Measurements from ENCODE around the gene PRR19.
"Not testable (repeated sequence)": the region's sequence is repeated elsewhere in the genome, so short reads cannot be mapped to it uniquely, and the experiment has no call there.

Gene PRR19

GRCh38 chr19:42261763-42262162 is 40.2 kb upstream of the PRR19 start:
- H3K9me3 ChIP-seq (ENCODE audit: control insufficient read depth, insufficient read depth, low read length), result no peaks in the 10 kb centered on the region
- H3K9me2 ChIP-seq (replicated peaks; ENCODE audit: control insufficient read depth, low read length), result no peaks in the 10 kb centered on the region
- no peaks in the 10 kb centered on the region for H3K36me3 ChIP-seq (ENCODE audit: control insufficient read depth, low read length)
- no peak overlapping the region for H3K27ac ChIP-seq (ENCODE audit: low read depth, low read length)
- H3F3A ChIP-seq (ENCODE audit: control insufficient read depth, insufficient read depth), result no peaks in the 10 kb centered on the region
- H3K79me2 ChIP-seq (ENCODE audit: control insufficient read depth, low read length), result no peaks in the 10 kb centered on the region
- TF ChIP-seq EZH2phosphoT487 (IDR thresholded peaks at IDR 0.05; ENCODE audit: borderline replicate concordance, low read length) (no peak), CTCF (IDR thresholded peaks at IDR 0.05; ENCODE audit: low read depth, low read length, poor library complexity, severe bottlenecking) (no peak)
- peaks cover 7% of the 10 kb centered on the region; the same call in 1 of the 2 replicates for H3K27me3 ChIP-seq (ENCODE audit: control insufficient read depth, low read length)
- no peak overlapping the region for H3K4me3 ChIP-seq (ENCODE audit: low read length)
- H3K4me1 ChIP-seq (ENCODE audit: control insufficient read depth, low read length), result no peaks in the 10 kb centered on the region
- no peak overlapping the region for H3K4me2 ChIP-seq (ENCODE audit: low read length)
- no peaks in the 10 kb centered on the region for H4K20me1 ChIP-seq (ENCODE audit: control insufficient read depth, insufficient read depth, low read depth, low read length)

DNA sequence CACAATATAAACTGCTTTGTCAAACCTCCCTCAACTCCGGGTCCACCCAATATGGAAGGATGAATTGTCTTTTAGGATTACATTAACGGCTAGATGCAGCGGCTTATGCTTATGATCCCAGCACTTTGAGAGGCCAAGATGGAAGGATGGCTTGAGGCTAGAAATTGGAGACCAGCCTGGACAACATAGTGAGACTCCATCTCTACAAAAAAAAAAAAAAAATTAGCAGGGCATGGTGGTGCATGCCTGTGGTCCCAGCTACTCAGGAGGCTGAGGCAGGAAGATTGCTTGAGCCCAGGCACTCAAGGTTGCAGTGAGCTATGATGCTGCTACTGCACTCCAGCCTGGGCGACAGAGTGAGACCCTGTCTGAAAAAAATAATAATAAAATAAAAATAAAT is 35.8 kb upstream of the PRR19 start:
- not testable (repeated sequence) for H3K9me2 ChIP-seq (replicated peaks; ENCODE audit: control insufficient read depth, low read length); H3K4me3 ChIP-seq (ENCODE audit: low read length); H3K36me3 ChIP-seq (ENCODE audit: control insufficient read depth, low read length); H3K9me3 ChIP-seq (ENCODE audit: control insufficient read depth, insufficient read depth, low read length); H3F3A ChIP-seq (ENCODE audit: control insufficient read depth, insufficient read depth); H4K20me1 ChIP-seq (ENCODE audit: control insufficient read depth, insufficient read depth, low read depth, low read length); H3K4me2 ChIP-seq (ENCODE audit: low read length); H3K27ac ChIP-seq (ENCODE audit: low read depth, low read length); H3K27me3 ChIP-seq (ENCODE audit: control insufficient read depth, low read length)
- H3K79me2 ChIP-seq (ENCODE audit: control insufficient read depth, low read length), result peaks cover 16% of the 10 kb centered on the region
- H3K4me1 ChIP-seq (ENCODE audit: control insufficient read depth, low read length), result peaks cover 23% of the 10 kb centered on the region

DNA sequence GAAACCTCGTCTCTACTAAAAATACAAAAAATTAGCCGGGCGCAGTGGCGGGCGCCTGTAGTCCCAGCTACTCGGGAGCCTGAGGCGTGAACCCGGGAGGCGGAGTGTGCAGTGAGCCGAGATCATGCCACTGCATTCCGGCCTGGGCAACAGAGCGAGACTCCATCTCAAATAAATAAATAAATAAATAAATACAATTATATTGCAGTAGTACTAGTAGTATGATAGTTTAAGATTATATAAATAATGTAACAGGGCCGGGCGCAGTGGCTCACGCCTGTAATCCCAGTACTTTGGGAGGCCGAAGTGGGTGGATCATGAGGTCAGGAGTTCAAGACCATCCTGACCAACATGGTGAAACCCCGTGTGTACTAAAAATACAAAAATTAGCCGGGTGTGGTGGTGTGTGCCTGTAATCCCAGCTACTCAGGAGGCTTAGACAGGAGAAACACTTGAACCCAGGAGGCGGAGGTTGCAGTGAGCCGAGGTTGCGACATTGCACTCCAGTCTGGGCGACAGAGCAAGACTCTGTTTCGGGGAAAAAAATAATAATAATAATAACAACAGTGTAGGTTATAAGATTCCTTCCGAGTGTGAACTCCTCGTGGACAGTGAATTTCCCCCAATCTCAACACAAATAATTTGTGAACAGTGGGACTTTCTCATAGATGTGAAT is 34.9 kb upstream of the PRR19 start:
- not testable (repeated sequence) for H3K27me3 ChIP-seq (ENCODE audit: control insufficient read depth, low read length); H4K20me1 ChIP-seq (ENCODE audit: control insufficient read depth, insufficient read depth, low read depth, low read length); H3F3A ChIP-seq (ENCODE audit: control insufficient read depth, insufficient read depth); H3K9me3 ChIP-seq (ENCODE audit: control insufficient read depth, insufficient read depth, low read length); H3K27ac ChIP-seq (ENCODE audit: low read depth, low read length); H3K9me2 ChIP-seq (replicated peaks; ENCODE audit: control insufficient read depth, low read length); H3K36me3 ChIP-seq (ENCODE audit: control insufficient read depth, low read length)
- H3K4me1 ChIP-seq (ENCODE audit: control insufficient read depth, low read length), result peaks cover 27% of the 10 kb centered on the region
- H3K4me2 ChIP-seq (ENCODE audit: low read length), result peak overlapping the region; percentile 94
- H3K79me2 ChIP-seq (ENCODE audit: control insufficient read depth, low read length), result peaks cover 19% of the 10 kb centered on the region
- peak overlapping the region; percentile 94 for H3K4me3 ChIP-seq (ENCODE audit: low read length)

- Histone ChIP-seq H3K4me1 (ENCODE audit: control insufficient read depth, low read length) (peaks cover 27% of the 10 kb centered on the region), H4K20me1 (ENCODE audit: control insufficient read depth, insufficient read depth, low read depth, low read length) (no peaks in the 10 kb centered on the region), H3K4me3 (ENCODE audit: low read length) (peak overlapping the region; percentile 94), H3F3A (ENCODE audit: control insufficient read depth, insufficient read depth) (peaks cover 3% of the 10 kb centered on the region; the same call in 1 of the 2 replicates), H3K4me2 (ENCODE audit: low read length) (peak overlapping the region; percentile 94), H3K36me3 (ENCODE audit: control insufficient read depth, low read length) (no peaks in the 10 kb centered on the region; the same call in 1 of the 2 replicates), H3K27ac (ENCODE audit: low read depth, low read length) (peak overlapping the region; percentile 81; the same call in 1 of the 2 replicates), H3K9me3 (ENCODE audit: control insufficient read depth, insufficient read depth, low read length) (no peaks in the 10 kb centered on the region), H3K79me2 (ENCODE audit: control insufficient read depth, low read length) (peaks cover 19% of the 10 kb centered on the region), H3K27me3 (ENCODE audit: control insufficient read depth, low read length) (no peaks in the 10 kb centered on the region), H3K9me2 (replicated peaks; ENCODE audit: control insufficient read depth, low read length) (no peaks in the 10 kb centered on the region)
- no peak for TF ChIP-seq CTCF (IDR thresholded peaks at IDR 0.05; ENCODE audit: low read depth, low read length, poor library complexity, severe bottlenecking)
- TF ChIP-seq EZH2phosphoT487 (IDR thresholded peaks at IDR 0.05; ENCODE audit: borderline replicate concordance, low read length), result no peak
Measured at GRCh38 chr19:42267644-42268141, 34.2 kb upstream of the PRR19 start.

Data from DOHH2 (cell line).